C4-2B (cell line): ENCODE measurements around the gene NCKAP5.

Experiments used
- H3K27ac ChIP-seq: fragments of 450-650 bp; 2 replicates; pipeline ENCODE4 v1.5.1; 2017
- ZFX ChIP-seq: fragments of 450-650 bp; IDR thresholded peaks from 2 replicates; pipeline ENCODE4 v1.6.1; 2017
- TF ChIP-seq, protein P1 (sequence below): fragments of 450-650 bp; conservative IDR thresholded peaks from 2 replicates; pipeline ENCODE4 v1.5.1; 2017; ENCODE audit warnings: mild to moderate bottlenecking

The NCKAP5 gene

DNA sequence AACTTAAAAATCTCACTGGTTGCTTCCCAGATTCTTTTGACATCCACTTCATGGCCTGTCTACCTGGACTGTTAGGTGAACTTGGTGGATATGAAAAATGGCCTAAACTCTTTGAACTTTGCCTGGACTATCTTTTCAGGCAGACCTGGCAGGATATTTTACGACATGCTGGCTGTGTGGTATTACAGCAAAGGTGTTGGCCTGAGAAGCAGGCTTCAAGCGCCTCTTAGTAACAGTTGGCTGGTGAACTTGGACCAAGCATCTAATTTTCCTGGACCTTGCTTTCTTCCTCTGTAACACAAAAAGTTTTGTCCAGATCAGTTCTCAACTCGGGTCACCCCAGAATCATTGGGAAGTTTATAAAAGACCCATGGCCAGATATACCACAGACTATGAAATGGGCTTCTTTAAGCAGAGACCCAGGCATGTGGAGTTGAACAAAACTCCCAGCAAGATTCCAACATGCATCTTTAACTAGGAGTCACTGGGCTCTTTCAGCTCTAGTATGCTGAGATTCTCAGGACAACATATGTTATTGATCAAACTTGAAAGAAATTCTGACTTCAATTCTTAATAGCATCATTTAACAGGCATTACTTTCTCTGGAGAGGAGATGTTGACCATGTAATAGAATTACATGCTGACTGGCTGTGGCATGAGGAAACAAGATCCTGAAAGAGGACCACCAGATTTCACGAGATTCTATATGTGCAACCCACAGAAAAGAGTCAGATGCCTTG lies 902.7 kb downstream of the NCKAP5 start:
- no peak overlapping the region for H3K27ac ChIP-seq
- TF ChIP-seq ZFX = no peak
- TF ChIP-seq, protein P1, sequence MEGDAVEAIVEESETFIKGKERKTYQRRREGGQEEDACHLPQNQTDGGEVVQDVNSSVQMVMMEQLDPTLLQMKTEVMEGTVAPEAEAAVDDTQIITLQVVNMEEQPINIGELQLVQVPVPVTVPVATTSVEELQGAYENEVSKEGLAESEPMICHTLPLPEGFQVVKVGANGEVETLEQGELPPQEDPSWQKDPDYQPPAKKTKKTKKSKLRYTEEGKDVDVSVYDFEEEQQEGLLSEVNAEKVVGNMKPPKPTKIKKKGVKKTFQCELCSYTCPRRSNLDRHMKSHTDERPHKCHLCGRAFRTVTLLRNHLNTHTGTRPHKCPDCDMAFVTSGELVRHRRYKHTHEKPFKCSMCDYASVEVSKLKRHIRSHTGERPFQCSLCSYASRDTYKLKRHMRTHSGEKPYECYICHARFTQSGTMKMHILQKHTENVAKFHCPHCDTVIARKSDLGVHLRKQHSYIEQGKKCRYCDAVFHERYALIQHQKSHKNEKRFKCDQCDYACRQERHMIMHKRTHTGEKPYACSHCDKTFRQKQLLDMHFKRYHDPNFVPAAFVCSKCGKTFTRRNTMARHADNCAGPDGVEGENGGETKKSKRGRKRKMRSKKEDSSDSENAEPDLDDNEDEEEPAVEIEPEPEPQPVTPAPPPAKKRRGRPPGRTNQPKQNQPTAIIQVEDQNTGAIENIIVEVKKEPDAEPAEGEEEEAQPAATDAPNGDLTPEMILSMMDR = no peak

DNA sequence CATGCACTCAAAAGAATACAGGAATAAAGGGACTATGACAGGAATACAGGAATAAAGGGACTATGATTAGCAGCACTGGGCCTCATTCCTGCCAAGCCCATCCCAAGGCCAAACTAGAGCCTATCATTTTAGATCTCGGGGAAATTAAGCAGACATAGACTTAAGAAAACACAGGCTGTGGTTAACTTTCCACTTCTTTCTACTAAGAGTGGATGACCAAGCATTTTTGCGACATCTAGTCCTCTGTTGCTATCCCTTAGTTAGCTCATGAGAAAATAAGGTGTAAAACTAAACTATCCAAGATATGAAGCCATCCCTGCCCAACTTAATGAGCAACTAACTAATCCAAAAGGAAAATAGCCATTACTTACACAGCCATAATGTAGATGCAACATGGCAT lies 904.2 kb downstream of the NCKAP5 start:
- TF ChIP-seq ZFX = no peak
- TF ChIP-seq, protein P1 = no peak
- no peak overlapping the region for H3K27ac ChIP-seq

DNA sequence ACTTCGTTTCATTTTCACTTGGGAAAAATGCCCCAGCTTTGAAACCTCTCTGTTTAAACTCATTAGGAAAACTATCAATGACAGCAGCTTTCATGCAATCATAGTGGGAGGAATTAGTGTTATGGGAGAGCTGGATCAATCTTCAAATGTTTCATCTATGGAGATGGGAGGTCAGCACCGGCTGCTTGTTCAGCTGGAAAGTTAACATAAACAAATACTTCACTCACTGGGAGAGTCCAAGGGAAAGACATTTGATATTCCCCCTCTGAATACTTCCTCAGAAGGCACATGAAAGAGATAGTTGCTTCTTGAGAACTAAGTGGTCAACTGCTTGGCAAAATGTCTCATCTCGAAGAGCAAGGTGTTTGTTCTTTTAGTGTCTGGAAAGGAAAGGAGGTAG lies 905.5 kb downstream of the NCKAP5 start:
- no peak for TF ChIP-seq ZFX
- TF ChIP-seq, protein P1 = no peak
- H3K27ac ChIP-seq = no peak overlapping the region

DNA sequence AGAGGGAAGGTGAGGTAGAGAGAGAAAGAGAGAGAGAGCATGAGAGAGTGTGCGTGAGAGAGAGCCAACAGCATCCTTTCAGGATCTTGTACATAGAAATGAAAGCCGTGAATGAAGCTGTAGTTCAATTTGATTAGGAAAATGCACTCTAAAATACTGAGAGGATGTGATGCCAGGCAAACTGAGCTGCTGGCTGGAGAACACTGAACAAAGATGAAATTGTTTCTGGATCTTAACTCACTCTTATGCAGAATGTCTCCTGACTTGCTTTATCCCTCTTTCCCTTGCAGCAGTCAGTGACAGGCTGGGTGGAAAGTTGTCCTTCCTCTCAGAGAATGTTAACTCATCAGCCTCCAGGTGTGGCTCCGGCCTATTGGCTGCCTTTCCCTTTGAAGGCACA lies 908.9 kb downstream of the NCKAP5 start:
- H3K27ac ChIP-seq = no peak overlapping the region
- TF ChIP-seq, protein P1 = no peak
- no peak for TF ChIP-seq ZFX

DNA sequence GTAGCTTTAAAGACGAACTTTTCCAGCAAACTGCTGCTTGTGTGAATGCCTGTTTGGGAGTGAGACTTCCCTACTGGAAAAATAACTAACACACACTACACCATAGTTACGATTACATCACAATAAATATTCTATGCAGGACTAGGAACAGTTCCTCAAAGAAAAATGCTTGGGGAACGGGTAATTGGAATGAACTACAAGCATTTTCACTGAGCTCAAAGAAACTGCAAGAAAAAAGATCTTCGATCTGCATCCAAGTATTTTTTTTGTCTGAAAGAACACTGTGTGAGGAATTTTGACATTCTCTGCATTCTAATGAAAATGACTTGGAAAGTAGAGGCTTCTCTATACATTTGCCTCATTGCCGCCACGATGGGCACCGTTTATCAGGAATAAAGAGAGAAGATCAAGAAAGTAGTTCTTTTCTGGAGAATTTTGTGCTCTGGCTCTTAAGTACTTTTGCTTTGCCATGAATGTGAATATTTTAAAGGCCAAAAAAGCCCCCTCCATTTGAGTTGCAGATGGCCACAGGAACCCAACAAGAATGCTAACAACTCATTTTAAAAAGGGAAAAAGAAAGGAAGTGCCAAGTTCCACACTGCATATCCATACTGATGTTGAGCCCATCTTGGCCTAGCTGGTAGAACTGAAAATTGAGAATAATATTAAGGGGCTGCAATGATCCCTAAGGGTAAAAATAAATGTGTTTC lies 911.8 kb downstream of the NCKAP5 start:
- no peak overlapping the region for H3K27ac ChIP-seq
- no peak for TF ChIP-seq ZFX
- TF ChIP-seq, protein P1 = no peak

DNA sequence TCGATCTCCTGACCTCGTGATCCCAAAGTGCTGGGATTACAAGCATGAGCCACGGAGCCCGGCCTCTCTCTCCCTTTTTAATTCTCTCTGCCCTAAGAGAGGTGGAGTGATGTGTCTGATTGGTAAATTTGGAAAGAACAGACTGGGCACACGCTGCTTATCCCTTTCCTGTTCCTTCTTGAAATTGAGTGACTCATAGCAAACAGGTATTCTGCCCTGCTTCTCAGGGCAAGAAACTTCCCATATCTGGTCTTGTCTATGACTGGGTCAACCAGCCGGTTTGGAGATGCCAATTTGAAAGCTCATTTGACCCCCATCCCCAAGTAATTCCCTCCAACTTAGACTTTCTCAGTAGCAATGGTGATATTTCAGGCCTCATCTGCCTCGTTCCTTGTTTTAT lies 913.3 kb downstream of the NCKAP5 start:
- no peak overlapping the region for H3K27ac ChIP-seq
- TF ChIP-seq ZFX = no peak
- TF ChIP-seq, protein P1 = no peak

DNA sequence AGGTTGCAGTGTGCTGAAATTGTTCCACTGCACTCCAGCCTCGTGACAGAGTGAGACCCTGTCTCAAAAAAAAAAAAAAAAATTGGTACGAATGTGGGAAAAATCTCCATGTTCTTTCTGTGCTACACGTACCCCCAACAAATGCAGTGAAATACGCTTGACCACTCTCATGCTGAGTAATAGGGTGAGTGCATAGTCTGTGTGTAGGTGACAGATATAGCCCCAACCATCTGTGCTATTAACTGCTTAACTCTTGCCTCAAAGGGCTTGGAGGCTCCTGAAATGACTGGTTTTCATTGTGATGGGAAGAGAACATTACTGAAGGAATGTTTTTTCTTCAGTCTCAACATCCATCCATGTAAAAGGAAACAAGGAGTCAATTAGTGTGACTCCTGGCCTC lies 913.9 kb downstream of the NCKAP5 start:
- H3K27ac ChIP-seq = no peak overlapping the region
- TF ChIP-seq, protein P1 = no peak
- TF ChIP-seq ZFX = no peak
